ENCODE data around the gene RABGGTA. TPM values are rescaled to one million over a fixed set of nuclear protein-coding genes. Genes with fewer than 3 reads are reported as not detected.
A peak's percentile ranks its signal among the peaks of the same experiment; 100 is the strongest.

RABGGTA gene
- total and polyA plus RNA-seq, 10 of the 15 experiments (the other 5 are each of a cell fraction or from before 2014, with no cell fraction given) = 19.1 to 75.6 (median 46.9) TPM

DNA sequence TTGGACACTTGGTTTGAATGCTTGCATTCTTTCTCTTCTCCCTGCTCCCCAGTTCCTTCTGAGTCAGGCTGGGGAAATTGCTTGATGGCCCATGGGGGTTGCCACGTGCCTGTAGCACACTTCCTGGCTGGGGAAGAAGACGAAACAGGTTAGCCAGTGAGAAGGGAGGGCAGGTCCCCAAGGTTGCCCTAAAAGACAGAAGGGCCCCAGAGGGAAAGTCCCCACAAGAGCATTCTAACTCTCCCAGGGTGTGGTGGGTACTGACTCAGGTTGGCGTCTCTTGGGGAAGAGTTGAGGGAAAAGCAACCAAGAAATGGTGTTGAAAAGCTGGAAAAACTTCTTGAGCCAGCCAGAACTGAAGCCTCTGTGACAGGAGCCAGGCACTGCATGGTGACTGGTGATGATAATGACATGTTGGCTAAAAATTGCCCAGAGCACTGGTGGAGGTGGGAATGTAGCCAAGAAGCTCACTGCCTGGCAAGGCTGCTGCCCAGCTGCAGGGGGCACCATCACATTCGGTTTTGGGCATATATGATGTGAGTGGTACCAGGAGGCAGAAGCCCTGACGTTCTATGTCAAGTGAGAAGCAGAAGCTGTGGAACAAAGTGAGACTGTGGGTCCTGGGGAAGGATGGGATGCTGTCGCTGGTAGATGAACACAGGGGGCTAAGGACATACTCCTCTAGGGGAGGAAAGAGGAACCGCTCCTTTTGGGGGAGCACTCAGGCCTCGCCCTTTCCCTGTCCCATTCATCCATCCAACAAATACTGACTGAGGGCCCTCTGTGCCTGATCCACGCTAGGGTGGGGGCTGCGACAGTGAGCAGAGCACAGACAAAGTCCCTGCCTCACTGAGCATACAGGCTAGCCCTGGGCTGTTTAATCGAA lies 8.1 kb upstream of the RABGGTA start (continued):
- no peak for TF ChIP-seq SRF (IDR thresholded peaks at IDR 0.05; ENCODE audit: low read depth in 2 of 2, low read length in 2 of 2)
- no peak for TF ChIP-seq RCOR1 (conservative IDR thresholded peaks at IDR 0.05; ENCODE audit: low read depth, low read length)
- no peak for TF ChIP-seq ZZZ3 (IDR thresholded peaks at IDR 0.05; ENCODE audit: control insufficient read depth, insufficient read length, low read depth)
- no peak for TF ChIP-seq HDAC2 (IDR thresholded peaks at IDR 0.05)
- TF ChIP-seq ZNF24 (IDR thresholded peaks at IDR 0.05) = no peak
- peak; percentile 36; the same call in 1 of the 2 replicates for TF ChIP-seq SMC3 (IDR thresholded peaks at IDR 0.05; ENCODE audit: borderline replicate concordance, low read length)
- TF ChIP-seq RAD51 (IDR thresholded peaks at IDR 0.05) = peak; percentile 72; the same call in 1 of the 2 replicates
- TF ChIP-seq, protein P1, sequence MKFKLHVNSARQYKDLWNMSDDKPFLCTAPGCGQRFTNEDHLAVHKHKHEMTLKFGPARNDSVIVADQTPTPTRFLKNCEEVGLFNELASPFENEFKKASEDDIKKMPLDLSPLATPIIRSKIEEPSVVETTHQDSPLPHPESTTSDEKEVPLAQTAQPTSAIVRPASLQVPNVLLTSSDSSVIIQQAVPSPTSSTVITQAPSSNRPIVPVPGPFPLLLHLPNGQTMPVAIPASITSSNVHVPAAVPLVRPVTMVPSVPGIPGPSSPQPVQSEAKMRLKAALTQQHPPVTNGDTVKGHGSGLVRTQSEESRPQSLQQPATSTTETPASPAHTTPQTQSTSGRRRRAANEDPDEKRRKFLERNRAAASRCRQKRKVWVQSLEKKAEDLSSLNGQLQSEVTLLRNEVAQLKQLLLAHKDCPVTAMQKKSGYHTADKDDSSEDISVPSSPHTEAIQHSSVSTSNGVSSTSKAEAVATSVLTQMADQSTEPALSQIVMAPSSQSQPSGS (IDR thresholded peaks at IDR 0.05; ENCODE audit: low read length) = no peak
- TF ChIP-seq SREBF1 (IDR thresholded peaks at IDR 0.05; ENCODE audit: low read length) = no peak
- TF ChIP-seq NFXL1 (IDR thresholded peaks at IDR 0.05; ENCODE audit: borderline replicate concordance) = no peak
- TF ChIP-seq GABPA (IDR thresholded peaks at IDR 0.05; ENCODE audit: low read depth) = no peak
- no peak for TF ChIP-seq NFIC (IDR thresholded peaks at IDR 0.05; ENCODE audit: low read depth, low read length)
- no peak for TF ChIP-seq ZNF207 (IDR thresholded peaks at IDR 0.05; ENCODE audit: borderline replicate concordance)
- peak; percentile 66; the same call in 1 of the 2 replicates for TF ChIP-seq SPI1 (IDR thresholded peaks at IDR 0.05; ENCODE audit: borderline replicate concordance, insufficient read depth, low read depth, low read length)
- no peak for TF ChIP-seq YY1 (IDR thresholded peaks at IDR 0.05; ENCODE audit: low read depth, low read length)
- no peak for TF ChIP-seq IRF4 (IDR thresholded peaks at IDR 0.05; ENCODE audit: low read depth, low read length)
- peak; percentile 53 for TF ChIP-seq IKZF1 (conservative IDR thresholded peaks at IDR 0.05)
- no peak for TF ChIP-seq CREB1 (IDR thresholded peaks at IDR 0.05; ENCODE audit: low read depth)
- TF ChIP-seq CHD2 (IDR thresholded peaks at IDR 0.05; ENCODE audit: borderline replicate concordance, low read depth, low read length) = no peak
- TF ChIP-seq SP1 (IDR thresholded peaks at IDR 0.05; ENCODE audit: low read depth, low read length) = no peak
- TF ChIP-seq, protein P2, sequence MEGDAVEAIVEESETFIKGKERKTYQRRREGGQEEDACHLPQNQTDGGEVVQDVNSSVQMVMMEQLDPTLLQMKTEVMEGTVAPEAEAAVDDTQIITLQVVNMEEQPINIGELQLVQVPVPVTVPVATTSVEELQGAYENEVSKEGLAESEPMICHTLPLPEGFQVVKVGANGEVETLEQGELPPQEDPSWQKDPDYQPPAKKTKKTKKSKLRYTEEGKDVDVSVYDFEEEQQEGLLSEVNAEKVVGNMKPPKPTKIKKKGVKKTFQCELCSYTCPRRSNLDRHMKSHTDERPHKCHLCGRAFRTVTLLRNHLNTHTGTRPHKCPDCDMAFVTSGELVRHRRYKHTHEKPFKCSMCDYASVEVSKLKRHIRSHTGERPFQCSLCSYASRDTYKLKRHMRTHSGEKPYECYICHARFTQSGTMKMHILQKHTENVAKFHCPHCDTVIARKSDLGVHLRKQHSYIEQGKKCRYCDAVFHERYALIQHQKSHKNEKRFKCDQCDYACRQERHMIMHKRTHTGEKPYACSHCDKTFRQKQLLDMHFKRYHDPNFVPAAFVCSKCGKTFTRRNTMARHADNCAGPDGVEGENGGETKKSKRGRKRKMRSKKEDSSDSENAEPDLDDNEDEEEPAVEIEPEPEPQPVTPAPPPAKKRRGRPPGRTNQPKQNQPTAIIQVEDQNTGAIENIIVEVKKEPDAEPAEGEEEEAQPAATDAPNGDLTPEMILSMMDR (IDR thresholded peaks at IDR 0.05 in 2 of 3, conservative IDR thresholded peaks at IDR 0.05 in 1 of 3; ENCODE audit: control insufficient read depth in 2 of 3, extremely low read depth in 1 of 3, insufficient read depth in 1 of 3, low read depth in 3 of 3, low read length in 3 of 3) = peak; percentile 44 to 47 (median 44); a peak in 5 of 6 replicates
- TF ChIP-seq BCL11A (IDR thresholded peaks at IDR 0.05; ENCODE audit: low read depth, low read length) = no peak
- TF ChIP-seq, protein P3, sequence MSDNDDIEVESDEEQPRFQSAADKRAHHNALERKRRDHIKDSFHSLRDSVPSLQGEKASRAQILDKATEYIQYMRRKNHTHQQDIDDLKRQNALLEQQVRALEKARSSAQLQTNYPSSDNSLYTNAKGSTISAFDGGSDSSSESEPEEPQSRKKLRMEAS (IDR thresholded peaks at IDR 0.05; ENCODE audit: low read depth, low read length) = peak; percentile 41; the same call in 1 of the 2 replicates
- TF ChIP-seq, protein P4, sequence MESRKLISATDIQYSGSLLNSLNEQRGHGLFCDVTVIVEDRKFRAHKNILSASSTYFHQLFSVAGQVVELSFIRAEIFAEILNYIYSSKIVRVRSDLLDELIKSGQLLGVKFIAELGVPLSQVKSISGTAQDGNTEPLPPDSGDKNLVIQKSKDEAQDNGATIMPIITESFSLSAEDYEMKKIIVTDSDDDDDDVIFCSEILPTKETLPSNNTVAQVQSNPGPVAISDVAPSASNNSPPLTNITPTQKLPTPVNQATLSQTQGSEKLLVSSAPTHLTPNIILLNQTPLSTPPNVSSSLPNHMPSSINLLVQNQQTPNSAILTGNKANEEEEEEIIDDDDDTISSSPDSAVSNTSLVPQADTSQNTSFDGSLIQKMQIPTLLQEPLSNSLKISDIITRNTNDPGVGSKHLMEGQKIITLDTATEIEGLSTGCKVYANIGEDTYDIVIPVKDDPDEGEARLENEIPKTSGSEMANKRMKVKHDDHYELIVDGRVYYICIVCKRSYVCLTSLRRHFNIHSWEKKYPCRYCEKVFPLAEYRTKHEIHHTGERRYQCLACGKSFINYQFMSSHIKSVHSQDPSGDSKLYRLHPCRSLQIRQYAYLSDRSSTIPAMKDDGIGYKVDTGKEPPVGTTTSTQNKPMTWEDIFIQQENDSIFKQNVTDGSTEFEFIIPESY (IDR thresholded peaks at IDR 0.05) = no peak
- TF ChIP-seq NBN (IDR thresholded peaks at IDR 0.05) = 0 out of 2 replicates have a peak, but pooled peaks have one; percentile 37
- TF ChIP-seq BHLHE40 (IDR thresholded peaks at IDR 0.05; ENCODE audit: borderline replicate concordance in 1 of 2, low read depth in 2 of 2, low read length in 1 of 2) = peak; percentile 91 to 93
- no peak for TF ChIP-seq PAX8 (IDR thresholded peaks at IDR 0.05)

Data from GM12878 (cell line).